ENCODE results near the gene SLC25A43.

The SLC25A43 gene

GRCh38 chrX:119424999-119425398 lies 25.9 kb downstream of the SLC25A43 start:
- no peak for ATAC-seq
- no peak for TF ChIP-seq ZFP30 (CRISPR knock-in tag; IDR thresholded peaks at IDR 0.05)
- no peak for TF ChIP-seq ZNF8 (CRISPR knock-in tag; IDR thresholded peaks at IDR 0.05)
- TF ChIP-seq OSR1 (CRISPR knock-in tag; IDR thresholded peaks at IDR 0.05) = no peak
- TF ChIP-seq ISL1 (CRISPR knock-in tag; IDR thresholded peaks at IDR 0.05) = no peak
- TF ChIP-seq TSHZ2 (CRISPR knock-in tag; IDR thresholded peaks at IDR 0.05) = no peak
- no peak for TF ChIP-seq TCF4 (CRISPR knock-in tag; IDR thresholded peaks at IDR 0.05; ENCODE audit: borderline replicate concordance)

GRCh38 chrX:119427024-119427794 lies 28.1 kb downstream of the SLC25A43 start:
- no peak; the same call in 2 of the 3 replicates for ATAC-seq

GRCh38 chrX:119427795-119428185 lies 28.7 kb downstream of the SLC25A43 start:
- no peak for TF ChIP-seq POU6F1 (CRISPR knock-in tag; IDR thresholded peaks at IDR 0.05; ENCODE audit: borderline replicate concordance, low read depth)
- no peak for TF ChIP-seq ZFP3 (CRISPR knock-in tag; IDR thresholded peaks at IDR 0.05)
- TF ChIP-seq CSDC2 (CRISPR knock-in tag; IDR thresholded peaks at IDR 0.05) = no peak
- no peak for TF ChIP-seq ZNF8 (CRISPR knock-in tag; IDR thresholded peaks at IDR 0.05)
- TF ChIP-seq TOX (CRISPR knock-in tag; IDR thresholded peaks at IDR 0.05; ENCODE audit: borderline replicate concordance) = no peak
- no peak for TF ChIP-seq ARNTL (CRISPR knock-in tag; IDR thresholded peaks at IDR 0.05; ENCODE audit: borderline replicate concordance, low read depth)
- TF ChIP-seq ISL1 (CRISPR knock-in tag; IDR thresholded peaks at IDR 0.05) = no peak
- TF ChIP-seq CREB5 (CRISPR knock-in tag; IDR thresholded peaks at IDR 0.05; ENCODE audit: low read depth) = no peak
- TF ChIP-seq ESRRG (CRISPR knock-in tag; IDR thresholded peaks at IDR 0.05) = no peak
- no peak for TF ChIP-seq RARB (CRISPR knock-in tag; IDR thresholded peaks at IDR 0.05)
- ATAC-seq = no peak

More at GRCh38 chrX:119427024-119427794, 28.1 kb downstream of the SLC25A43 start:
- no peak for TF ChIP-seq GLIS3 (CRISPR knock-in tag; IDR thresholded peaks at IDR 0.05)
- no peak for TF ChIP-seq ZNF8 (CRISPR knock-in tag; IDR thresholded peaks at IDR 0.05)
- TF ChIP-seq BACH2 (CRISPR knock-in tag; IDR thresholded peaks at IDR 0.05; ENCODE audit: borderline replicate concordance) = no peak
- no peak for TF ChIP-seq CSRNP3 (CRISPR knock-in tag; IDR thresholded peaks at IDR 0.05)
- no peak for TF ChIP-seq PPARA (CRISPR knock-in tag; IDR thresholded peaks at IDR 0.05; ENCODE audit: borderline replicate concordance)
- TF ChIP-seq ZNF70 (CRISPR knock-in tag; IDR thresholded peaks at IDR 0.05) = no peak
- TF ChIP-seq TSHZ2 (CRISPR knock-in tag; IDR thresholded peaks at IDR 0.05) = no peak
- TF ChIP-seq SNAI2 (CRISPR knock-in tag; IDR thresholded peaks at IDR 0.05) = no peak
- TF ChIP-seq CREB5 (CRISPR knock-in tag; IDR thresholded peaks at IDR 0.05; ENCODE audit: low read depth) = no peak
- TF ChIP-seq OSR1 (CRISPR knock-in tag; IDR thresholded peaks at IDR 0.05) = no peak
- TF ChIP-seq CSDC2 (CRISPR knock-in tag; IDR thresholded peaks at IDR 0.05) = no peak
- TF ChIP-seq RARB (CRISPR knock-in tag; IDR thresholded peaks at IDR 0.05) = no peak
- TF ChIP-seq ESRRG (CRISPR knock-in tag; IDR thresholded peaks at IDR 0.05) = no peak
